Activated B cell treated with CpG ODN at 0.5 μM for 24 hours (primary cell): Measurements from ENCODE around the gene ACTA1. TPM values are rescaled to one million over a fixed set of nuclear protein-coding genes. Genes with fewer than 3 reads are reported as not detected.

ENCODE experiments used
- ATAC-seq: fragments of 200-7000 bp; cut with Tn5 transposase; one replicate; pipeline ENCODE4 v1.10.0; 2021; ENCODE audit warnings: low read depth, mild to moderate bottlenecking, moderate library complexity
- CTCF ChIA-PET: fragments of 350-600 bp; sonication (Branson Sonifier 250); formaldehyde crosslinking; loops from one replicate; lab custom pipeline; 2021; ENCODE audit warnings: antibody characterized with exemption; lab: Charles Lee
- POLR2A ChIA-PET: fragments of 350-600 bp; sonication (Branson Sonifier 250); formaldehyde crosslinking; loops from one replicate; lab custom pipeline; 2021; ENCODE audit warnings: antibody characterized with exemption; lab: Charles Lee
- DNase-seq: peaks from one replicate; pipeline ENCODE4 v3.0.0; 2022
- H3K27ac Mint-ChIP-seq: one replicate; pipeline ENCODE4 v1.8.0; 2020; ENCODE audit warnings: mixed read lengths
- H3K27me3 Mint-ChIP-seq: one replicate; pipeline ENCODE4 v1.8.0; 2021; ENCODE audit warnings: mixed read lengths
- H3K36me3 Mint-ChIP-seq: one replicate; pipeline ENCODE4 v1.8.0; 2021; ENCODE audit warnings: low read depth, mixed read lengths
- H3K4me1 Mint-ChIP-seq: one replicate; pipeline ENCODE4 v1.8.0; 2021; ENCODE audit warnings: mixed read lengths
- H3K4me3 Mint-ChIP-seq: one replicate; pipeline ENCODE4 v1.8.0; 2020; ENCODE audit warnings: mild to moderate bottlenecking, mixed read lengths
- H3K9me3 Mint-ChIP-seq: one replicate; pipeline ENCODE4 v1.8.0; 2020; ENCODE audit warnings: mixed read lengths
- intact Hi-C: fragments of 100-400 bp; cut with micrococcal nuclease; formaldehyde crosslinking; loops from one replicate; pipeline ENCODE4 v1.15.1; 2024
- total RNA-seq: library from RNA; stranded (reverse); gene quantifications from 2 replicates; pipeline ENCODE4 v1.2.3, GENCODE V29; 2022
- TF ChIP-seq, protein P1 (sequence below): fragments of 200-600 bp; IDR thresholded peaks from one replicate; pipeline ENCODE4 v1.8.0; 2022; ENCODE audit warnings: antibody characterized with exemption, mild to moderate bottlenecking

ACTA1 gene
- total RNA-seq, 1 donor from 2014 or later: 0.22 TPM

DNA sequence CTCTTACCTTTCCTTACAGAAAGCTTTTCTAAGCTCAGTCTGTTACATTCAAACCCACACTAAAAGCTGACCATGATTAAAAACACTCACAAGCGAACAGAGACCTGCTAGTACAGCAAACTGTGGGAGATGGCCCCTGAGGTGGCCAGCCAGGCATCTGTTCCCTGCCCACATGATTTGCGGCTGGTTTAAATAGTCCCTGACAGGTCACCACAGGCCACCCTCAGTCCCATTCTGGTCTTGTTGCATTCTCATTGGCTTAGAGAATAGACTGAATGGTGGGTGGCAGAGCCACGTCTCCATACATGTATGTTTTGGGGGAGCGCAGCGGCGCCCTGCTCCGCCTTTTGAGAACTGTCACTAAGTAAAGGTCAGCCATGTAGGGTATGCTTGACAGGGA lies 2.3 kb upstream of the ACTA1 start:
- ChIA-PET CTCF (no interaction called here), POLR2A (no interaction called here)
- TF ChIP-seq, protein P1, sequence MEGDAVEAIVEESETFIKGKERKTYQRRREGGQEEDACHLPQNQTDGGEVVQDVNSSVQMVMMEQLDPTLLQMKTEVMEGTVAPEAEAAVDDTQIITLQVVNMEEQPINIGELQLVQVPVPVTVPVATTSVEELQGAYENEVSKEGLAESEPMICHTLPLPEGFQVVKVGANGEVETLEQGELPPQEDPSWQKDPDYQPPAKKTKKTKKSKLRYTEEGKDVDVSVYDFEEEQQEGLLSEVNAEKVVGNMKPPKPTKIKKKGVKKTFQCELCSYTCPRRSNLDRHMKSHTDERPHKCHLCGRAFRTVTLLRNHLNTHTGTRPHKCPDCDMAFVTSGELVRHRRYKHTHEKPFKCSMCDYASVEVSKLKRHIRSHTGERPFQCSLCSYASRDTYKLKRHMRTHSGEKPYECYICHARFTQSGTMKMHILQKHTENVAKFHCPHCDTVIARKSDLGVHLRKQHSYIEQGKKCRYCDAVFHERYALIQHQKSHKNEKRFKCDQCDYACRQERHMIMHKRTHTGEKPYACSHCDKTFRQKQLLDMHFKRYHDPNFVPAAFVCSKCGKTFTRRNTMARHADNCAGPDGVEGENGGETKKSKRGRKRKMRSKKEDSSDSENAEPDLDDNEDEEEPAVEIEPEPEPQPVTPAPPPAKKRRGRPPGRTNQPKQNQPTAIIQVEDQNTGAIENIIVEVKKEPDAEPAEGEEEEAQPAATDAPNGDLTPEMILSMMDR: no peak
- H3K27ac Mint-ChIP-seq: no peak overlapping the region
- peaks cover 28% of the 10 kb centered on the region for H3K27me3 Mint-ChIP-seq
- intact Hi-C loops: no loop called here
- DNase-seq: no peak
- H3K36me3 Mint-ChIP-seq: peaks cover 19% of the 10 kb centered on the region
- no peak for ATAC-seq
- peaks cover 19% of the 10 kb centered on the region for H3K4me1 Mint-ChIP-seq
- no peaks in the 10 kb centered on the region for H3K9me3 Mint-ChIP-seq
- H3K4me3 Mint-ChIP-seq: no peak overlapping the region

DNA sequence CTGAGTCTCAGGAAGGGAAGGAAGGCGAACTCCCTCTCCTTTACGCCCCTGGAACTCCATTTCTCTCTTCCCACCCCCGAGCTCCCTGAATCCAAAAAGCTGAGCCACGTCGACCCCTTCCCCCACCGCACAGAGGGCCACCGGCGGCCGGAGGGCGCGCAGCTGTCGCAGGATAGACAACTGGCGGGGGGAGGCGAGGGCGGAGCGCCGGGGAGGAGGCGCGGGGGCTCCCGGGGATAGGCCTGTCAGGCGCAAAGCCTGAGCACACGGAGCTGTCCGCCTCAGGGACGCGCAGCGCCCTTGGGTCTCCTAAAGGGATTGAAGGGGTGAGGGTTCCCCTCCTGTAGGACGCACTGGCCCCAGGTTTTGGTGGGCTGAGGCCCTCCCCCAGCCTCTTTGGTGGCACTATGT lies 752 bp upstream of the ACTA1 start:
- Mint-ChIP-seq H3K4me1 (peaks cover 18% of the 10 kb centered on the region), H3K36me3 (peaks cover 4% of the 10 kb centered on the region), H3K27ac (no peak overlapping the region), H3K4me3 (no peak overlapping the region), H3K9me3 (no peaks in the 10 kb centered on the region), H3K27me3 (peaks cover 41% of the 10 kb centered on the region)
- no peak for ATAC-seq
- TF ChIP-seq, protein P1: no peak
- ChIA-PET CTCF (no interaction called here), POLR2A (no interaction called here)
- no peak for DNase-seq
- intact Hi-C loops: loop anchor here (5.0 kb wide), 2 partner anchors 92 to 972 kb away; partner anchors contain the start of gene CCSAP

DNA sequence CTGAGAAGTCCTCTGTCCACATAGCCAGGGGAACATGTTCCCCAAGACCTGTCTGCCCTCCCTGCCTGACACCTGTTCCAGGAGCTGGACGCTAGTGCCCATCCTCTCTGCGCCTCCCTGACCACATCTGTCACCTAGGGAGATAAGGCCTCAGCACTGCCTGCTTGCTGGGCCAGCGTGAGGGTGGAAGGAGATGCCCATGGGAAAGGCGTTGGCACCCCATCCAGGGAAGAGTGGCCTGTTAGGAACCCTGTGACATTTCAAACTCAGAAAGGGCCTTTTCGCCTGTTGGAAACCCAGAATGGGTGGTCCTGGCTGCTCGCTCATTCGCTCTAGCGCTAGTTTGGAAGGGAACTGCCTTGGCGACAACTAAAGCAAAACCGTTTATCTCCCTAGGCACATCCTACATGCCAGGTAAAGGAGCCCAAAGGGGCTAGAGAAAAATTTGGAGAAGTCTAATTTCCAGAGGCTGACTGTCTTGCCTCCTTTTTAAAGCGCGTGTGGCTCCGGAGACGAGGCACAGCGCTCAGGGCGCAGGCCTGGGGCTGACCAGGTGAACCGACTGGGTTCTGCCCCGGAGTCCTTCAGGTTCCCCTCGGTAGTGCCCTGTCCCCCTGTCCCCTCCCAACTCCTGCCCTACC lies 410 bp downstream of the ACTA1 start:
- DNase-seq: no peak

DNA sequence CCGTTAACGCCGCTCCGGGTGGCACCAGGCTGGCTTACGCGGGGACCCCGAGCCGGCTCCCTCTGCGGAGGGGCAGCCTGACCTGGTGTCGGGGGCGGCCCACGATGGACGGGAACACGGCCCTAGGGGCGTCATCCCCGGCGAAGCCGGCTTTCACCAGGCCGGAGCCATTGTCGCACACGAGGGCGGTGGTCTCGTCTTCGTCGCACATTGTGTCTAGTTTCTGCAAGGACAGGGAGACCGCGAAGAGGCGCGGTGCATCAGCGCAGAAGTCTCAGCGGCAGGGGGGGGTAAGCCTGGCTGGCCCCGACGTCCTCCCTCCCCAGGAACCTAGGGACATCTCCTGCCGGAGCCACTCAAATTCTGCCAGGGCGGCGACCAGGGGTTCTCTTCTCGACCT lies 989 bp downstream of the ACTA1 start:
- ChIA-PET POLR2A (no interaction called here), CTCF (no interaction called here)
- intact Hi-C loops: loop anchor here (5.0 kb wide), 2 partner anchors 91 to 971 kb away; partner anchors contain the start of gene CCSAP
- H3K36me3 Mint-ChIP-seq: no peaks in the 10 kb centered on the region
- H3K27me3 Mint-ChIP-seq: peaks cover 48% of the 10 kb centered on the region
- H3K9me3 Mint-ChIP-seq: no peaks in the 10 kb centered on the region
- TF ChIP-seq, protein P1: no peak
- ATAC-seq (no peak), DNase-seq (no peak)
- no peak overlapping the region for H3K27ac Mint-ChIP-seq
- H3K4me3 Mint-ChIP-seq: no peak overlapping the region
- peaks cover 18% of the 10 kb centered on the region for H3K4me1 Mint-ChIP-seq

More for the DNA sequence above, 410 bp downstream of the ACTA1 start:
- peaks cover 43% of the 10 kb centered on the region for H3K27me3 Mint-ChIP-seq
- no peaks in the 10 kb centered on the region for H3K9me3 Mint-ChIP-seq
- CTCF ChIA-PET: no interaction called here
- POLR2A ChIA-PET: interaction anchor here (0.5 kb wide), 1 partner anchor 171 kb away, joined by 6 read pairs; no protein-coding TSS in a partner anchor
- H3K4me3 Mint-ChIP-seq: no peak overlapping the region
- no peak overlapping the region for H3K27ac Mint-ChIP-seq
- ATAC-seq: no peak
- H3K36me3 Mint-ChIP-seq: no peaks in the 10 kb centered on the region
- peaks cover 18% of the 10 kb centered on the region for H3K4me1 Mint-ChIP-seq
- intact Hi-C loops: loop anchor here (5.0 kb wide), 2 partner anchors 91 to 971 kb away; partner anchors contain the start of gene CCSAP
- TF ChIP-seq, protein P1: no peak

DNA sequence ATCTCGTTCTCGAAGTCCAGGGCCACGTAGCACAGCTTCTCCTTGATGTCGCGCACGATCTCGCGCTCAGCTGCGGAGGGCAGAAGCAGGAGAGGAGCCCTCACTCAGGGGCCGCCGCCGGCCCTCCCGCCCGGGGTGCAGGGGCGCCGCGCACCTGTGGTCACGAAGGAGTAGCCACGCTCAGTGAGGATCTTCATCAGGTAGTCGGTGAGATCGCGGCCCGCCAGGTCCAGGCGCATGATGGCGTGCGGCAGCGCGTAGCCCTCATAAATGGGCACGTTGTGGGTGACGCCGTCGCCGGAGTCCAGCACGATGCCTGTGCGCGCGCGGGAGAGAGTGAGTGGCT lies 1.8 kb downstream of the ACTA1 start:
- Mint-ChIP-seq H3K9me3 (no peaks in the 10 kb centered on the region), H3K4me3 (no peak overlapping the region), H3K36me3 (no peaks in the 10 kb centered on the region), H3K4me1 (peaks cover 18% of the 10 kb centered on the region), H3K27me3 (peaks cover 51% of the 10 kb centered on the region), H3K27ac (no peak overlapping the region)
- intact Hi-C loops: loop anchor here (5.0 kb wide), 2 partner anchors 90 to 970 kb away; partner anchors contain the start of gene CCSAP
- DNase-seq (no peak), ATAC-seq (no peak)
- TF ChIP-seq, protein P1: no peak
- CTCF ChIA-PET: no interaction called here
- POLR2A ChIA-PET: no interaction called here
